Measurements from ENCODE around the gene BEGAIN. TPM values are rescaled to one million over a fixed set of nuclear protein-coding genes. Genes with fewer than 3 reads are reported as not detected.

The BEGAIN gene
- total and polyA plus RNA-seq, 2 donors (not counting 3 experiments of a cell fraction or from before 2014, with no cell fraction given) = 0.49 TPM; not detected in 1

GRCh38 chr14:100599981-100600380 lies 12.8 kb upstream of the BEGAIN start:
- Histone ChIP-seq H2AFZ (ENCODE audit: low read depth, low read length) (no peak overlapping the region), H3K9me3 (replicated peaks; ENCODE audit: control insufficient read depth, insufficient read depth, low read length) (no peaks in the 10 kb centered on the region), H3K4me1 (ENCODE audit: control insufficient read depth, extremely low read depth, insufficient read depth, low read length) (no peaks in the 10 kb centered on the region), H3K4me2 (ENCODE audit: insufficient read depth, low read length) (no peak overlapping the region), H3K27me3 (ENCODE audit: control insufficient read depth in 2 of 2, insufficient read depth in 2 of 2, low read length in 2 of 2) (peaks cover 5 to 21% of the 10 kb centered on the region in 2 experiments), H3K79me2 (ENCODE audit: control insufficient read depth, insufficient read depth, low read length) (no peaks in the 10 kb centered on the region), H4K20me1 (replicated peaks; ENCODE audit: control insufficient read depth, extremely low read depth, insufficient read depth, low read length) (no peaks in the 10 kb centered on the region), H3K9ac (replicated peaks; ENCODE audit: extremely low read depth, insufficient read depth, low read length) (no peak overlapping the region), H3K36me3 (ENCODE audit: control insufficient read depth in 2 of 2, extremely low read depth in 1 of 2, insufficient read depth in 2 of 2, low read length in 2 of 2) (no peaks in the 10 kb centered on the region), H3K9me1 (replicated peaks; ENCODE audit: control insufficient read depth, extremely low read depth, insufficient read depth, low read length) (no peaks in the 10 kb centered on the region), H3K27ac (ENCODE audit: insufficient read depth, low read depth, low read length) (no peak overlapping the region), H3K4me3 (replicated peaks in 1 of 3; ENCODE audit: insufficient read depth in 1 of 3, low read depth in 1 of 3, low read length in 3 of 3) (no peak overlapping the region)
- CTCF ChIA-PET = no interaction called here
- DNase-seq (ENCODE audit: low read depth, low spot score) (no peak), FAIRE-seq (no peak)
- intact Hi-C loops (cut with micrococcal nuclease) = no loop called here
- BruUV-seq (replicated peaks) = no TSS peak
- dilution Hi-C loops (cut with MboI; ENCODE audit: extremely low pct_ligation_motif_present, low sequenced_read_pairs) = no loop called here
- no peak for TF ChIP-seq CTCF (IDR thresholded peaks at IDR 0.05; ENCODE audit: extremely low read depth in 1 of 2, insufficient read depth in 1 of 2, low read depth in 1 of 2, low read length in 2 of 2)
- TF ChIP-seq FOS (IDR thresholded peaks at IDR 0.05; ENCODE audit: borderline replicate concordance, insufficient read depth, low read length) = no peak
- TF ChIP-seq POLR2AphosphoS5 (IDR thresholded peaks at IDR 0.05; ENCODE audit: insufficient read depth, low read depth, low read length) = no peak
- TF ChIP-seq GATA2 (IDR thresholded peaks at IDR 0.05; ENCODE audit: insufficient read depth, insufficient read length, low read depth, low read length) = no peak
- POLR2A ChIA-PET = no interaction called here

- no peaks in the 10 kb centered on the region for H4K20me1 ChIP-seq (replicated peaks; ENCODE audit: control insufficient read depth, extremely low read depth, insufficient read depth, low read length)
- DNase-seq (ENCODE audit: low read depth, low spot score) = no peak
- H3K4me2 ChIP-seq (ENCODE audit: insufficient read depth, low read length) = no peak overlapping the region
- no peak overlapping the region for H3K9ac ChIP-seq (replicated peaks; ENCODE audit: extremely low read depth, insufficient read depth, low read length)
- H3K27me3 ChIP-seq (ENCODE audit: control insufficient read depth in 2 of 2, insufficient read depth in 2 of 2, low read length in 2 of 2) = peaks cover 6 to 9% of the 10 kb centered on the region in 2 experiments
- no peaks in the 10 kb centered on the region for H3K79me2 ChIP-seq (ENCODE audit: control insufficient read depth, insufficient read depth, low read length)
- H3K9me1 ChIP-seq (replicated peaks; ENCODE audit: control insufficient read depth, extremely low read depth, insufficient read depth, low read length) = no peaks in the 10 kb centered on the region
- CTCF ChIA-PET = no interaction called here
- no peaks in the 10 kb centered on the region for H3K36me3 ChIP-seq (ENCODE audit: control insufficient read depth in 2 of 2, extremely low read depth in 1 of 2, insufficient read depth in 2 of 2, low read length in 2 of 2)
- H3K4me3 ChIP-seq (replicated peaks in 1 of 3; ENCODE audit: insufficient read depth in 1 of 3, low read depth in 1 of 3, low read length in 3 of 3) = no peak overlapping the region
- H2AFZ ChIP-seq (ENCODE audit: low read depth, low read length) = no peak overlapping the region
- BruUV-seq (replicated peaks) = no TSS peak
- dilution Hi-C loops (cut with MboI; ENCODE audit: extremely low pct_ligation_motif_present, low sequenced_read_pairs) = no loop called here
- no peaks in the 10 kb centered on the region for H3K9me3 ChIP-seq (replicated peaks; ENCODE audit: control insufficient read depth, insufficient read depth, low read length)
- H3K27ac ChIP-seq (ENCODE audit: insufficient read depth, low read depth, low read length) = no peak overlapping the region
- intact Hi-C loops (cut with micrococcal nuclease) = no loop called here
- TF ChIP-seq MAX (IDR thresholded peaks at IDR 0.05; ENCODE audit: insufficient read depth, insufficient read length) (no peak), POLR2A (IDR thresholded peaks at IDR 0.05; ENCODE audit: low read depth, low read length) (no peak), GATA2 (IDR thresholded peaks at IDR 0.05; ENCODE audit: insufficient read depth, insufficient read length, low read depth, low read length) (no peak), POLR2AphosphoS5 (IDR thresholded peaks at IDR 0.05; ENCODE audit: insufficient read depth, low read depth, low read length) (no peak), JUN (IDR thresholded peaks at IDR 0.05; ENCODE audit: borderline replicate concordance, insufficient read depth, insufficient read length, low read depth) (no peak), CTCF (IDR thresholded peaks at IDR 0.05; ENCODE audit: extremely low read depth in 1 of 2, insufficient read depth in 1 of 2, low read depth in 1 of 2, low read length in 2 of 2) (no peak), MYC (IDR thresholded peaks at IDR 0.05; ENCODE audit: low read depth, low read length) (no peak), EZH2 (IDR thresholded peaks at IDR 0.05; ENCODE audit: borderline replicate concordance, low read depth, low read length, severe bottlenecking) (no peak), FOS (IDR thresholded peaks at IDR 0.05; ENCODE audit: borderline replicate concordance, insufficient read depth, low read length) (no peak)
- POLR2A ChIA-PET = no interaction called here
- FAIRE-seq = no peak
- no peaks in the 10 kb centered on the region for H3K4me1 ChIP-seq (ENCODE audit: control insufficient read depth, extremely low read depth, insufficient read depth, low read length)
These were observed 7.4 kb upstream of the BEGAIN start for GRCh38 chr14:100594625-100594951.
